ENCODE measurements around the gene BRAT1.

Gene BRAT1

DNA sequence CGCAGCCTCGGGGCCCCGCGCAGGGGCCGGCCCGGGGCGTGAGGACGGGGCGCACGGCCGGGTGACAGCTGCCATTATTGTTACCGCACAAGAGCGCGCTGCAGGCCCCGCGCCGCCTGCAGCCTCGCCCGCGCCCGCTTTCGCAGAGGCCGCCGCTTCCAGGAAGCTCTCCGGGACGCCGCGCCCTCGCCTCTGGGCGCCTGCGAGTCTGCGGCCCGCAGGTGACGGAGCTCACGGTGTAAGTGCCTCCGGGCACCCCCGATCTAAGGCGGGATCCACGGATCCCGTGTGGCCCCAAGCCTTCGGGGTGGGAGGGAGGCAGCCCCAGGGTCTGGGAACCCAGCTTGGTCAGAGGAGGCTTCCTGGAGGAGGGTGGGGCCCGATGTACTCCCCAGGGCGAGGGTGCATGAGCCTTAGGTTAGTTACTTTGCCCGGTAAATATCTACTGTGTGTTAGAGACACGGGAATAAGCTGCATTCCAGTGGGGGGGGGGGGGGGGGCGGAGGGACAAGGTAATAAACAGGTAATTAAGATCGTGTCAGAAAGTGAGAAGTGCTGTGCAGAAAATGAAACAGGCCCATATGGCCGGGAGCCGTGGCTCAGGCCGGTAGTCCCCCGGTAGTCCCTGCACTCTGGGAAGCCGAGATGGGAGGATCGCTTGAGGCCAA, 4.1 kb upstream of the BRAT1 start:
- peak overlapping the region; percentile 81 for H3K4me3 ChIP-seq (ENCODE audit: low read depth, low read length)
- no peak for DNase-seq (ENCODE audit: low read depth)
- TF ChIP-seq, protein P1, sequence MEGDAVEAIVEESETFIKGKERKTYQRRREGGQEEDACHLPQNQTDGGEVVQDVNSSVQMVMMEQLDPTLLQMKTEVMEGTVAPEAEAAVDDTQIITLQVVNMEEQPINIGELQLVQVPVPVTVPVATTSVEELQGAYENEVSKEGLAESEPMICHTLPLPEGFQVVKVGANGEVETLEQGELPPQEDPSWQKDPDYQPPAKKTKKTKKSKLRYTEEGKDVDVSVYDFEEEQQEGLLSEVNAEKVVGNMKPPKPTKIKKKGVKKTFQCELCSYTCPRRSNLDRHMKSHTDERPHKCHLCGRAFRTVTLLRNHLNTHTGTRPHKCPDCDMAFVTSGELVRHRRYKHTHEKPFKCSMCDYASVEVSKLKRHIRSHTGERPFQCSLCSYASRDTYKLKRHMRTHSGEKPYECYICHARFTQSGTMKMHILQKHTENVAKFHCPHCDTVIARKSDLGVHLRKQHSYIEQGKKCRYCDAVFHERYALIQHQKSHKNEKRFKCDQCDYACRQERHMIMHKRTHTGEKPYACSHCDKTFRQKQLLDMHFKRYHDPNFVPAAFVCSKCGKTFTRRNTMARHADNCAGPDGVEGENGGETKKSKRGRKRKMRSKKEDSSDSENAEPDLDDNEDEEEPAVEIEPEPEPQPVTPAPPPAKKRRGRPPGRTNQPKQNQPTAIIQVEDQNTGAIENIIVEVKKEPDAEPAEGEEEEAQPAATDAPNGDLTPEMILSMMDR (conservative IDR thresholded peaks at IDR 0.05; ENCODE audit: low read depth, low read length): no peak

DNA sequence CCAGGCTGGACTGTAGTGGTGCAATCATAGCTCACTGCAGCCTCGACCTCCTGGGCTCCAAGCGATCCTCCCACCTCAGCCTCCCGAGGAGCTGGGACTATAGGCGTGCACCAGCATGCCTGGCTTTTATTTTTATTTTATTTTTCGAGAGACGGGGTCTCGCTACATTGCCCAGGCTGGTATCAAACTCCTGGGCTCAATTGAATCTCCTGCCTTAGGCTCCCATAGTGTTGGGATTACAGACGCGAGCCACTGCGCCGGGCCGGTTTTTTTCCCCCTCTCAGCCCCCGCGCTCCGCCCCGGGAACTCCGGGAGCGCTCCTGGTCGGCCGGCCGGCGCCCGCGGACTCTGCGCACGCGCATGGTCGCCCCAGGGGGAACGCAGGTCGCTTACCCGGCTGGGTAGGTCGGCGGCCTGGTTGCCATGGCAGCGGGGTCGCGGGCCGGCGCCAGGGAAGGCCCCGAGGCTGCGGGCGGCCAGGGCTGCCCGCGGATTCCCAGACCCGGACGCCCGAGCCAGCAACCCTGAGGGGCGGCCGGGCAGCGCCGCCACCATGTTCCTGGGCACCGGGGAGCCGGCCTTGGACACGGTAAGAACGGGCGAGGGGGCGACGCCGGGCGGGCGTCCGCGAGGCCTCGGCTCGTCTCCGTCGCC, 3.4 kb upstream of the BRAT1 start, which contains the start of gene IQCE:
Gene IQCE (plus strand): TSS at position 351 of the 654 bp plus-strand sequence. CDS start 203 bp downstream, at position 554.
- TF ChIP-seq, protein P1 (conservative IDR thresholded peaks at IDR 0.05; ENCODE audit: low read depth, low read length): no peak
- DNase-seq (ENCODE audit: low read depth): peak; percentile 92
- H3K4me3 ChIP-seq (ENCODE audit: low read depth, low read length): peak within 1 kb of the TSS; percentile 81

DNA sequence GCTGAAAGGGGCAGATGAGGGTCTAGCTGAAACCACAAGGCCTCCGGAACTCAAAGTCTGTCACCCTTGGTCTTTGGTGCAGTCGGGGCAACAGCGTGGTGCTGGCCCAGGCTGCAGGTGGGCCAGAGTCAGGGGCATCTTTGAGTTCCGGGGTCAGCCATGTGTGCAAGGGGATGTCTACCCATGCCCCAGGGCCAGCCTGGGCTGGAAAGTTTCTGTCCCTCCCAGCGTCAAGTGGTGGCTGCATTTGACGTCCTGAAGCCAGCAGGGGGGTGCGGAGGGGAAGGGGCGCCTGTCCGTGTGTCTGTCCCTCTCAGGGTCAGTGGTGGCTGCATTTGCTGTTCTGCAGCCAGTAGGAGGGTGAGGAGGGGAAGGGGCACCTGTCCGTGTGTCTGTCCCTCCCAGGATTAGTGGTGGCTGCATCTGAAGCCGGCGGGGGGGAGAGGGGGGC, 638 bp downstream of the BRAT1 start:
- no peak for DNase-seq (ENCODE audit: low read depth)
- TF ChIP-seq, protein P1 (conservative IDR thresholded peaks at IDR 0.05; ENCODE audit: low read depth, low read length): no peak
- peak overlapping the region; percentile 69 for H3K4me3 ChIP-seq (ENCODE audit: low read depth, low read length)

DNA sequence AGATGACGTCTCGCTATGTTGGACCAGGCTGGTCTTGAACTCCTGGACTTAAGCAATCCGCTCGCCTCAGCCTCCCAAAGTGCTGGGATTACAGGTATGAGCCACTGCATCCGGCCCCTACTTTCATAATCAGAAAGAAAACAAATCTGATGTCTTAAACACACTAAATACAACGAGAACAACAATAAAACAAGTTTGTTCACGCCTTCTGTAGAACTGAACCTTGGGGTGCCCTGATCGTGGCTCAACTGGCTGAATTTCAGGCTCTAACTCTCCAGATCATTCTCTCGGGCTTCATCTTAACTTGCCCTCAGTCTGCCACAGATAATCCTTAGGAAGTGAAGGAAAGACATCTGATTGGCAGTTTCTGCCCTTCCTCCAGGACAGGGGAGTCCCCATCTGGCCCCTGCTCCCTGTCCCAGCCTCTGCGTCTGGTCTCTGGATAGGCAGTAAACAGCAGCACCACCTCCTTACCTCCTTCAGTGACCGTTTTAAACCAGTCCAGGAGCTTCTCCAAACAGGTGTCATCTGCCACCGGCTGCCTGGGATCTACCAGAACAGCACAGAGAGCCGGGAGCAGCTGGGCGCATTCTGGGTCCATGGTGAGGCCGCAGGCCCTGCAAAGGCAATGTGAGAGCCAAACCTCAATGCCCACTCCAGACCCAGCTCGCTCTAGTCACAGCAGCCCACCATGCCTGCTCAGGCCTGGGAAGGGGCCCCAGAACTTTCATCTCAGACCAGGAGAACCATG, 1.3 kb downstream of the BRAT1 start:
- TF ChIP-seq, protein P1 (conservative IDR thresholded peaks at IDR 0.05; ENCODE audit: low read depth, low read length): no peak
- peak overlapping the region; percentile 69 for H3K4me3 ChIP-seq (ENCODE audit: low read depth, low read length)
- no peak for DNase-seq (ENCODE audit: low read depth)

DNA sequence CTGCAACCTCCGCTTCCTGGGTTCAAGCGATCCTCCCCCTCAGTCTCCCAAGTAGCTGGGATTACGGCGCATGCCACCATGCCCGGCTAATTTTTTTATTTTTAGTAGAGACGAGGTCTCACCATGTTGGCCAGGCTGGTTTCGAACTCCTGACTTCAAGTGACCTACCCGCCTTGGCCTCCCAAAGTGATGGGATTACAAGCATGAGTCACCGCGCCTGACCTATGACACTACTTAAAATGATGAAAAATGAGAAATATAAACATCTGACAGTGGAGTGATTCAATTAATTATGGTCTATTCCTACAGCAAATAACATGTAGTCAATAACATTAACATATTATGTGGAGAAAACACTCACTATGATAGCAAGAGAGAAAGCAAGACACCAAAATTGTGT, 2.2 kb downstream of the BRAT1 start:
- no peak for DNase-seq (ENCODE audit: low read depth)
- no peak overlapping the region for H3K4me3 ChIP-seq (ENCODE audit: low read depth, low read length)
- TF ChIP-seq, protein P1 (conservative IDR thresholded peaks at IDR 0.05; ENCODE audit: low read depth, low read length): no peak

DNA sequence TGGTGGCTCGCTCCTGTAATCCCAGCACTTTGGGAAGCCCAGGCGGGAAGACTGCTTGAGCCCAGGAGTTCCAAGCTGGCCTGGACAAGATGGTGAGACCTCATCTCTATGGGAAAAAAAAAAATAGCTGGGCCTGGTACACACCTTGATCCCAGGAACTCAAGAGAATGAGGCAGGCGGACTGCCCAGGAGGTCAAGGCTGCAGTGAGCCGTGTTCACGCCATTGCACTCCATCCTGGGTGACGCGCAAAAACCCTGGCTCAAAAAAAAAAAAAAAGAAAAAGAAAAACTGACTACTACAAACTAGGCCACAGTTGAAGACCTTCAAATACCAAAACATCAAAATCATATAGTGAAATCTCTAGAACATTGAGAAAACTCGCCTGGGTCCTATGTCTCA, 3.9 kb downstream of the BRAT1 start:
- TF ChIP-seq, protein P1 (conservative IDR thresholded peaks at IDR 0.05; ENCODE audit: low read depth, low read length): no peak
- no peak overlapping the region for H3K4me3 ChIP-seq (ENCODE audit: low read depth, low read length)
- no peak for DNase-seq (ENCODE audit: low read depth)

Measured in choroid plexus epithelial cell (primary cell).